ENCODE results near the gene RHOBTB1.

RHOBTB1 gene

DNA sequence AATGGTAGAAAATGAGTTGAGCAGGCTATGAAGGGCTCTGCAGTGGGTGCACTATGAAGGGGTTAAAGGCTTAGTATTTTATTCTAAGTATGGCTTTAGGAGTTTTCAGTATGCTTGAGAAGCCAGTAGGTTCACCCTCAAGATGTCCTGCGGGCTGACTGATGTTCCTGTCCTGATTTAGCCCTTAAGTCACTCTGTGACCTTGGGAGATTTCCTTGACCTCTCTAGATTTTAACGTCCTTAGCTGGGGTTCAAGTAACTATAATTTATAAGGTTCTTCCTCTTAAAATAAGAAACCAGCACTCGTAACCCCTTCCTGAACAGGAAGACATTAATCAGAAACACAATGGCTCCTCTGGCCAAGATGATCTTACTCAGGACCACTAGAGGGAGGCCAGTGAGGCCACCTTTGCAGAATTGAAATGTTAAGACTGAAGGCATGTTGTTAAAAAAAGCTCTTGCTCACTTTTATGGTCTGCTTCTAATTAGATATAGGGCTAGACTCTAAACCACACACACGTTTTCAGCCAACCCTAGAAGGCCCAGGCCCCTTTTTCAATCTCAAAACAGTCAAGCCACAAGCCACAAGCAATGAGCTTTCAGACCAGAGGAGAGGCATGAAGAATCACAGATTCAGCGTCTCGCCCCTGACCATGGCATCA lies 123.8 kb downstream of the RHOBTB1 start:
- no peak for DNase-seq (ENCODE audit: low spot score)

All from globus pallidus (tissue), 1 donor.